GM19395 (cell line): ENCODE measurements around the gene SCLY.

Experiments
- ATAC-seq: cut with Tn5 transposase; IDR thresholded peaks from one replicate; pipeline ENCODE4 v1.9.1; 2021; ENCODE audit warnings: mild to moderate bottlenecking, moderate library complexity; ENCODE audit not compliant: unreplicated experiment

Gene SCLY

GRCh38 chr2:238069021-238069709, 8.4 kb downstream of the SCLY start:
- ATAC-seq: no peak

- no peak for ATAC-seq
Measured at GRCh38 chr2:238069877-238070276, 9.1 kb downstream of the SCLY start.

- ATAC-seq: no peak
Measured at GRCh38 chr2:238075397-238075796, 14.6 kb downstream of the SCLY start.

- no peak for ATAC-seq
Measured at GRCh38 chr2:238077292-238077691, 16.5 kb downstream of the SCLY start.

GRCh38 chr2:238079874-238080327, 19.1 kb downstream of the SCLY start:
- no peak for ATAC-seq

- ATAC-seq: no peak
Measured at GRCh38 chr2:238080518-238080917, 19.7 kb downstream of the SCLY start.

DNA sequence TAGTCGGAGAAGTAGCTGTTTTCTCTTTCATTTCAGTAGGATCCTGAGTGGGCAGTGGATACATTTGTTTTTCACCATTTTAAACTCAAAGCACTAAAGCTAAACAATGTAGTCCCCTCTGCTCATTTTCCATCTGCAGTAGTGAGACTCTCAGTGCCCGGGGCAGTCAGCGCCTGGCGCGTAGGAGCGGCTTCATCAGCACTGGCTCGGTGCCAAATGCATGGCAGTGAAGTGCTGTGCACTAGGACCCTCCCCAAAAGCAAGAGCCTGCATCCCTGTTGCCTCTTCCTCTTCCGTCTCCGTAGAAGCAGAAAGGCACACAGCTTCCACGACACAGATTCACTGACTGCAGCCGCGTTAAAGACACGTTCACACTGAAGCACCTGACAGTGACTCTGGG, 20.3 kb downstream of the SCLY start:
- ATAC-seq: no peak

- ATAC-seq: no peak
Measured at GRCh38 chr2:238081561-238081960, 20.8 kb downstream of the SCLY start.

DNA sequence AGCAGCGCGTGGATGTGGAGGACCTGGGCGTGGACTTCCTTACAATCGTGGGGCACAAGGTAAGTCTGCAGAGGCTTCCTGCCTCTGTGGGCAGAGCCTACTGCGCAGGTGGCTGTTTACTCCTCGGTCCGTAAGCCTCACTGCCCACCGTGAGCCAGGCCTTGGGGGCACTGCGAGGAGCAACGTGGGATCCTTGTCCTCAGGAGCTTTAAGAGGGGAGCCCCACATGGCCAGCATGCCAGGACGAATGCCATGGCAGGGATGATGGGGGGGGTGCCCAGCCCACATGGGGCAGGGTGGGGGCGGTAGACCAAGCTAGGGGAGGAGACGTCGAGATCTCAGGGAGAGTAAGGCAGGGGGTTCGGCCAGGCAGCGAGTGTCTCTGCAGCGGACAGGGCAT, 21.4 kb downstream of the SCLY start:
- ATAC-seq: no peak

DNA sequence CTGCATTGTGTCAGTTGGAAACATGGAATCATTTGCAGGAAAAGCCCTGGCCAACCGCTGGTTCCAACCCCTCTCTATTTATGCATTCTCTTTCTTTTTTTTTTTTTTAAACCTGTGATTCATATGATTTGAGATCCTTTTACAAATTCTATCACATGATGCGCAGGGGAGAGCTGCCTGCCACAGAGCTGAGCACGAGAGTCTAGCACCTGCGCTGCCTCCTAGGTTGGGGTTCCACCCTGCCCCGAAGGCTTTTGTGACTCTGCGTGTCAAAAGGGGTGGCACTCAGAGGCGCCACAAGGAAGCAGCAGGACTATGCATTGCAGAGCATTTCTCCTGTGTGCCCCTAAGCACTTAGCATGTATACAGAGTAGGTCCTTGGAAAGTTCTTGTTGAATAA, 22.0 kb downstream of the SCLY start:
- ATAC-seq: no peak

DNA sequence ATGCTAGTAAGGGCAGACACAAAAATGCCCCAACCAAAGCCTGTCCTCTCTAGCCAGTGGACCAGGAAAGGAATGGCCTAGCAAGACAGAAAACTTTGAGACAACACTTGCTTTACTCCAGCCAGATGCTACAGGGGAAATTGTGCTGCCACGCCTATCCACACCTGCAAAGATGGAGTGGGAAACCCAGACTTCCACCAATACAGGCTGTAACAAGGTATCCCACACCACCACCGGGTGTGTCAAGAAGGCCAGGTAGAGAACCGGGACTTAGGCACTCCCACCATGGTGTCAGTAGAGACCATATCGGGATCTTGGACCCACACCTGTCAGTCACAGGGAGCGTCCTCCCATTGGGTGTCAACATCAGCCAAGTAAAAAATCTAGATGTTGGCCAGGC, 23.1 kb downstream of the SCLY start:
- ATAC-seq: no peak

- no peak for ATAC-seq
Measured at GRCh38 chr2:238084761-238085160, 24.0 kb downstream of the SCLY start.

GRCh38 chr2:238085899-238086298, 25.1 kb downstream of the SCLY start:
- no peak for ATAC-seq

DNA sequence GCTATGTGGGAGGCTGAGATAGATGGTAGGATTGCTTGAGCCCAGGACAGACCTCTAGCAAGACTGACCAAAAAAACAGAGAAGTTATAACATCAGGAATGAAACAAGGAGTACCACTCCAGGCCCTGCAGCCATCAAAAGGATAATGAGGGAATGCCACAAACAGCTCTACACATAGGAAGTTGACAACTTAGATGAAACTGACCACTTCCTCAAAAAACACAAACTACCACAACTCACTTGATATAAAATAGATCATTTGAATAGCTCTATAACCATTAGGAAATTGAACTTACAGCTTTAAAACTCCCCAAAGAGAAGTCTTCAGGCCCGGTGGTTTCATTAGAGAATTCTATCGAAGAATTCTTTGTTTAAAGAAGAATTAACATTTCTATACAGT, 26.4 kb downstream of the SCLY start:
- ATAC-seq: no peak

DNA sequence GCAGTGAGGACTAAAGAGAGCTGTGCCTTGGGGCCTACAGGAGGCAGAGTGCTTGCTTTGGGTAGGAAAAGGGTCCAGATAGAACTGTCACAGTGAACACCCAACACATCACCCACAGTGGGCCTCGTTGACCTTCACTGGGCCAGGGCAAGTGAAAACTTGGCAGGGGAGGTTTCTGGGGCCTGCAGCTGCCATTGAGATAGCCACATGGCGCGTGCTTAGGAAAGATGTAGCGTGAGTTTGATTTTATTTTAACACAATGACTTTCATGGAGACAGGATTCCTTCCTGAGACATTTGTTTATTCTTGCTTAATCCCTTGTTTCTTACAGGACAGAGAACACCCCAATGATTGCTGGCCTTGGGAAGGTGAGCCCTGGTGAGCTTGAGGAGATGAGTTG, 30.1 kb downstream of the SCLY start:
- ATAC-seq: no peak

GRCh38 chr2:238091436-238092060, 30.7 kb downstream of the SCLY start:
- ATAC-seq: no peak

- no peak for ATAC-seq
Measured at GRCh38 chr2:238092486-238093035, 31.8 kb downstream of the SCLY start.

- no peak for ATAC-seq
Measured at GRCh38 chr2:238093181-238094140, 32.7 kb downstream of the SCLY start.

- no peak for ATAC-seq
Measured at GRCh38 chr2:238094438-238095022, 33.7 kb downstream of the SCLY start.

- ATAC-seq: no peak
Measured at GRCh38 chr2:238095143-238095542, 34.3 kb downstream of the SCLY start.
